K562 (cell line): ENCODE measurements around the gene LSM12. TPM values are rescaled to one million over a fixed set of nuclear protein-coding genes. Genes with fewer than 3 reads are reported as not detected.

ENCODE experiments used
- CTCF ChIP-seq, 3 experiments: IDR thresholded peaks in 2 of 3; conservative IDR thresholded peaks in 1 of 3; 2 replicates each; pipeline ENCODE4 v1.5.1; 2011 to 2012; ENCODE audit warnings: low read length in 3 of 3, mild to moderate bottlenecking in 3 of 3, control low read depth in 2 of 3, improper control_type of control experiment in 1 of 3, inconsistent platforms in 1 of 3, low read depth in 1 of 3, mixed read lengths in 1 of 3, moderate library complexity in 1 of 3; ENCODE audit not compliant: insufficient read depth in 2 of 3
- ESRRA ChIP-seq: fragments of 450-650 bp; IDR thresholded peaks from 2 replicates; pipeline ENCODE4 v1.6.1; 2014; ENCODE audit warnings: low read depth, mild to moderate bottlenecking, moderate library complexity, borderline replicate concordance
- MNT ChIP-seq, 2 experiments: fragments of 450-650 bp; conservative IDR thresholded peaks; 2 replicates each; pipeline ENCODE4 v1.6.1; 2017; ENCODE audit warnings: mild to moderate bottlenecking in 2 of 2, moderate library complexity in 2 of 2
- TEAD4 ChIP-seq, 2 experiments: sonication (generic) in 1 of 2; formaldehyde crosslinking in 1 of 2; IDR thresholded peaks; 2 replicates each; pipeline versions ENCODE4 v1.6.1 to v1.8.0; 2012 to 2022; ENCODE audit warnings: borderline replicate concordance in 1 of 2, inconsistent platforms in 1 of 2, low read length in 1 of 2, mild to moderate bottlenecking in 1 of 2, missing genetic modification reagents in 1 of 2
- polyA plus RNA-seq, 8 experiments: library from polyadenylated mRNA; depleted of rRNA in 4 of 8; stranded (reverse) in 5 of 8; unstranded in 3 of 8; fragments of >200 nt; fragmentation: Nextera tagmentation in 2 of 8; fragmentation: Illumina TruSeq in 1 of 8; extraction: Ambion mirVana in 2 of 8; extraction: Trizol in 1 of 8; gene quantifications; 2 replicates each; pipeline versions ENCODE4 v1.2.1 to v1.2.3, GENCODE V29; 2011 to 2014; ENCODE audit warnings: inconsistent platforms in 1 of 8, missing spikeins in 1 of 8
- total RNA-seq, 7 experiments: library from RNA; depleted of rRNA in 6 of 7; stranded (reverse); fragments of >200 nt in 6 of 7; fragmentation: Illumina TruSeq in 2 of 7; extraction: Trizol in 2 of 7; gene quantifications; 2 replicates each; pipeline versions ENCODE4 v1.2.1 to v1.2.3, GENCODE V29; 2011 to 2021; ENCODE audit warnings: low replicate concordance in 1 of 7
- TF ChIP-seq, protein P1 (sequence below), 2 experiments: fragments of 450-650 bp in 1 of 2; sonication (generic) in 1 of 2; formaldehyde crosslinking in 1 of 2; IDR thresholded peaks; 2 replicates each; pipeline versions ENCODE4 v1.7.1 to v1.9.0; 2016 to 2022; ENCODE audit warnings: inconsistent platforms in 1 of 2, mild to moderate bottlenecking in 1 of 2, missing genetic modification reagents in 1 of 2
- TF ChIP-seq, protein P2 (sequence below): fragments of 450-650 bp; IDR thresholded peaks from 2 replicates; pipeline ENCODE4 v1.6.1; 2018; ENCODE audit not compliant: partially characterized antibody

LSM12 gene
- total and polyA plus RNA-seq, 9 of the 15 experiments (the other 6 are each of a cell fraction or from before 2014, with no cell fraction given): 53.0 to 258 (median 89.3) TPM

GRCh38 chr17:44006598-44007345 lies 59.7 kb downstream of the LSM12 start (continued):
- TF ChIP-seq MNT (conservative IDR thresholded peaks at IDR 0.05) (peak; percentile 75 to 84), CTCF (IDR thresholded peaks at IDR 0.05 in 2 of 3, conservative IDR thresholded peaks at IDR 0.05 in 1 of 3; ENCODE audit: insufficient read depth in 2 of 3, low read depth in 1 of 3, low read length in 3 of 3) (peak; percentile 36 to 52 (median 52); a peak in 5 of 6 replicates), ESRRA (peak; percentile 63; the same call in 1 of the 2 replicates), TEAD4 (IDR thresholded peaks at IDR 0.05; ENCODE audit: low read length) (0 out of 2 replicates have a peak, but pooled peaks have one; percentile 13), TEAD4 (CRISPR knock-in tag; IDR thresholded peaks at IDR 0.05; ENCODE audit: borderline replicate concordance) (no peak)
- TF ChIP-seq, protein P1, sequence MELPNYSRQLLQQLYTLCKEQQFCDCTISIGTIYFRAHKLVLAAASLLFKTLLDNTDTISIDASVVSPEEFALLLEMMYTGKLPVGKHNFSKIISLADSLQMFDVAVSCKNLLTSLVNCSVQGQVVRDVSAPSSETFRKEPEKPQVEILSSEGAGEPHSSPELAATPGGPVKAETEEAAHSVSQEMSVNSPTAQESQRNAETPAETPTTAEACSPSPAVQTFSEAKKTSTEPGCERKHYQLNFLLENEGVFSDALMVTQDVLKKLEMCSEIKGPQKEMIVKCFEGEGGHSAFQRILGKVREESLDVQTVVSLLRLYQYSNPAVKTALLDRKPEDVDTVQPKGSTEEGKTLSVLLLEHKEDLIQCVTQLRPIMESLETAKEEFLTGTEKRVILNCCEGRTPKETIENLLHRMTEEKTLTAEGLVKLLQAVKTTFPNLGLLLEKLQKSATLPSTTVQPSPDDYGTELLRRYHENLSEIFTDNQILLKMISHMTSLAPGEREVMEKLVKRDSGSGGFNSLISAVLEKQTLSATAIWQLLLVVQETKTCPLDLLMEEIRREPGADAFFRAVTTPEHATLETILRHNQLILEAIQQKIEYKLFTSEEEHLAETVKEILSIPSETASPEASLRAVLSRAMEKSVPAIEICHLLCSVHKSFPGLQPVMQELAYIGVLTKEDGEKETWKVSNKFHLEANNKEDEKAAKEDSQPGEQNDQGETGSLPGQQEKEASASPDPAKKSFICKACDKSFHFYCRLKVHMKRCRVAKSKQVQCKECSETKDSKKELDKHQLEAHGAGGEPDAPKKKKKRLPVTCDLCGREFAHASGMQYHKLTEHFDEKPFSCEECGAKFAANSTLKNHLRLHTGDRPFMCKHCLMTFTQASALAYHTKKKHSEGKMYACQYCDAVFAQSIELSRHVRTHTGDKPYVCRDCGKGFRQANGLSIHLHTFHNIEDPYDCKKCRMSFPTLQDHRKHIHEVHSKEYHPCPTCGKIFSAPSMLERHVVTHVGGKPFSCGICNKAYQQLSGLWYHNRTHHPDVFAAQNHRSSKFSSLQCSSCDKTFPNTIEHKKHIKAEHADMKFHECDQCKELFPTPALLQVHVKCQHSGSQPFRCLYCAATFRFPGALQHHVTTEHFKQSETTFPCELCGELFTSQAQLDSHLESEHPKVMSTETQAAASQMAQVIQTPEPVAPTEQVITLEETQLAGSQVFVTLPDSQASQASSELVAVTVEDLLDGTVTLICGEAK (IDR thresholded peaks at IDR 0.05): no peak
- TF ChIP-seq, protein P1 (CRISPR knock-in tag; IDR thresholded peaks at IDR 0.05): no peak
- TF ChIP-seq, protein P2, sequence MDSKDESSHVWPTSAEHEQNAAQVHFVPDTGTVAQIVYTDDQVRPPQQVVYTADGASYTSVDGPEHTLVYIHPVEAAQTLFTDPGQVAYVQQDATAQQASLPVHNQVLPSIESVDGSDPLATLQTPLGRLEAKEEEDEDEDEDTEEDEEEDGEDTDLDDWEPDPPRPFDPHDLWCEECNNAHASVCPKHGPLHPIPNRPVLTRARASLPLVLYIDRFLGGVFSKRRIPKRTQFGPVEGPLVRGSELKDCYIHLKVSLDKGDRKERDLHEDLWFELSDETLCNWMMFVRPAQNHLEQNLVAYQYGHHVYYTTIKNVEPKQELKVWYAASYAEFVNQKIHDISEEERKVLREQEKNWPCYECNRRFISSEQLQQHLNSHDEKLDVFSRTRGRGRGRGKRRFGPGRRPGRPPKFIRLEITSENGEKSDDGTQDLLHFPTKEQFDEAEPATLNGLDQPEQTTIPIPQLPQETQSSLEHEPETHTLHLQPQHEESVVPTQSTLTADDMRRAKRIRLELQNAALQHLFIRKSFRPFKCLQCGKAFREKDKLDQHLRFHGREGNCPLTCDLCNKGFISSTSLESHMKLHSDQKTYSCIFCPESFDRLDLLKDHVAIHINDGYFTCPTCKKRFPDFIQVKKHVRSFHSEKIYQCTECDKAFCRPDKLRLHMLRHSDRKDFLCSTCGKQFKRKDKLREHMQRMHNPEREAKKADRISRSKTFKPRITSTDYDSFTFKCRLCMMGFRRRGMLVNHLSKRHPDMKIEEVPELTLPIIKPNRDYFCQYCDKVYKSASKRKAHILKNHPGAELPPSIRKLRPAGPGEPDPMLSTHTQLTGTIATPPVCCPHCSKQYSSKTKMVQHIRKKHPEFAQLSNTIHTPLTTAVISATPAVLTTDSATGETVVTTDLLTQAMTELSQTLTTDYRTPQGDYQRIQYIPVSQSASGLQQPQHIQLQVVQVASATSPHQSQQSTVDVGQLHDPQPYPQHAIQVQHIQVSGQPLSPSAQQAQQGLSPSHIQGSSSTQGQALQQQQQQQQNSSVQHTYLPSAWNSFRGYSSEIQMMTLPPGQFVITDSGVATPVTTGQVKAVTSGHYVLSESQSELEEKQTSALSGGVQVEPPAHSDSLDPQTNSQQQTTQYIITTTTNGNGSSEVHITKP: peak; percentile 67
